Liver (tissue), 9 donors: ENCODE results near the gene COL11A2. TPM values are rescaled to one million over a fixed set of nuclear protein-coding genes. Genes with fewer than 3 reads are reported as not detected.

Experiments used
- DNase-seq: peaks from one replicate; pipeline ENCODE4 v3.0.0-alpha.2; 2017; ENCODE audit warnings: low spot score
- H3K27ac ChIP-seq, 2 donors: one replicate each; pipeline ENCODE4 v1.7.0; 2013; ENCODE audit warnings: inconsistent platforms in 2 of 2, low read length in 2 of 2, control low read depth in 1 of 2, low read depth in 1 of 2, mild to moderate bottlenecking in 1 of 2
- H3K27me3 ChIP-seq, 4 donors: one replicate each; pipeline versions ENCODE4 v1.6.1 to v1.7.0; 2013; ENCODE audit warnings: low read length in 3 of 4, inconsistent platforms in 1 of 4, mild to moderate bottlenecking in 1 of 4, moderate library complexity in 1 of 4; ENCODE audit not compliant: control insufficient read depth in 4 of 4, insufficient read depth in 4 of 4
- H3K36me3 ChIP-seq, 4 donors: one replicate each; pipeline versions ENCODE4 v1.6.1 to v1.7.0; 2013; ENCODE audit warnings: low read length in 3 of 4, mild to moderate bottlenecking in 3 of 4, low read depth in 1 of 4, moderate library complexity in 1 of 4; ENCODE audit not compliant: control insufficient read depth in 4 of 4, insufficient read depth in 3 of 4
- H3K4me1 ChIP-seq, 4 donors: one replicate each; pipeline versions ENCODE4 v1.6.1 to v1.7.0; 2013; ENCODE audit warnings: low read length in 3 of 4, mild to moderate bottlenecking in 3 of 4, moderate library complexity in 1 of 4; ENCODE audit not compliant: control insufficient read depth in 4 of 4, insufficient read depth in 4 of 4
- H3K4me3 ChIP-seq, 3 donors: one replicate each; pipeline versions ENCODE4 v1.6.1 to v1.7.0; 2013; ENCODE audit warnings: low read length in 3 of 3, control low read depth in 1 of 3, low read depth in 1 of 3, mild to moderate bottlenecking in 1 of 3
- H3K9ac ChIP-seq, 2 donors: one replicate each; pipeline ENCODE4 v1.7.0; 2013; ENCODE audit warnings: low read length in 2 of 2, mild to moderate bottlenecking in 2 of 2, moderate library complexity in 2 of 2, control low read depth in 1 of 2, low read depth in 1 of 2
- H3K9me3 ChIP-seq, 4 donors: one replicate each; pipeline versions ENCODE4 v1.6.1 to v1.7.0; 2013; ENCODE audit warnings: low read length in 3 of 4; ENCODE audit not compliant: control insufficient read depth in 4 of 4
- CTCF ChIP-seq: fragments of 150-350 bp; IDR thresholded peaks from 2 replicates; pipeline ENCODE4 v1.5.1; 2017; ENCODE audit warnings: improper control_type of control experiment, low read depth, low read length; ENCODE audit not compliant: missing input control
- EGR1 ChIP-seq, 2 donors: IDR thresholded peaks; 2 replicates each; pipeline ENCODE4 v1.6.1; 2016 to 2018; ENCODE audit warnings: antibody characterized with exemption in 2 of 2, low read depth in 2 of 2
- FOXA1 ChIP-seq: IDR thresholded peaks from 2 replicates; pipeline ENCODE4 v1.6.1; 2016; ENCODE audit warnings: antibody characterized with exemption
- FOXA2 ChIP-seq: IDR thresholded peaks from 2 replicates; pipeline ENCODE4 v1.6.1; 2016; ENCODE audit warnings: antibody characterized with exemption
- GABPA ChIP-seq, 2 donors: IDR thresholded peaks in 1 of 2; conservative IDR thresholded peaks in 1 of 2; 2 replicates each; pipeline ENCODE4 v1.6.1; 2016; ENCODE audit warnings: antibody characterized with exemption in 2 of 2, mild to moderate bottlenecking in 1 of 2, moderate library complexity in 1 of 2
- HNF4A ChIP-seq, 2 donors: conservative IDR thresholded peaks; 2 replicates each; pipeline ENCODE4 v1.6.1; 2016; ENCODE audit warnings: antibody characterized with exemption in 2 of 2, mild to moderate bottlenecking in 2 of 2
- HNF4G ChIP-seq: IDR thresholded peaks from 2 replicates; pipeline ENCODE4 v1.6.1; 2016; ENCODE audit warnings: antibody characterized with exemption
- JUND ChIP-seq, 2 donors: IDR thresholded peaks; 2 replicates each; pipeline ENCODE4 v1.6.1; 2016; ENCODE audit warnings: antibody characterized with exemption in 2 of 2
- MAX ChIP-seq: IDR thresholded peaks from 2 replicates; pipeline ENCODE4 v1.6.1; 2016; ENCODE audit warnings: antibody characterized with exemption
- NR2F2 ChIP-seq: IDR thresholded peaks from 2 replicates; pipeline ENCODE4 v1.6.1; 2016; ENCODE audit warnings: antibody characterized with exemption
- RAD21 ChIP-seq, 2 donors: IDR thresholded peaks; 2 replicates each; pipeline ENCODE4 v1.6.1; 2016; ENCODE audit warnings: antibody characterized with exemption in 2 of 2, mild to moderate bottlenecking in 2 of 2
- REST ChIP-seq: IDR thresholded peaks from 2 replicates; pipeline ENCODE4 v1.6.1; 2016; ENCODE audit warnings: antibody characterized with exemption, mild to moderate bottlenecking
- RXRA ChIP-seq, 2 donors: IDR thresholded peaks; 2 replicates each; pipeline ENCODE4 v1.6.1; 2017 to 2018; ENCODE audit warnings: antibody characterized with exemption in 2 of 2, mild to moderate bottlenecking in 1 of 2
- SP1 ChIP-seq: IDR thresholded peaks from 2 replicates; pipeline ENCODE4 v1.6.1; 2018; ENCODE audit warnings: antibody characterized with exemption, mild to moderate bottlenecking
- TAF1 ChIP-seq: conservative IDR thresholded peaks from 2 replicates; pipeline ENCODE4 v1.6.1; 2016; ENCODE audit warnings: antibody characterized with exemption, mild to moderate bottlenecking
- YY1 ChIP-seq: IDR thresholded peaks from 2 replicates; pipeline ENCODE4 v1.6.1; 2016; ENCODE audit warnings: antibody characterized with exemption, mild to moderate bottlenecking
- ZBTB33 ChIP-seq: IDR thresholded peaks from 2 replicates; pipeline ENCODE4 v1.6.1; 2016; ENCODE audit warnings: antibody characterized with exemption
- WGBS: extraction: QIAGEN DNeasy Blood & Tissue Kit; methylation state at CpG from one replicate; pipeline ENCODE4 v1.1.7; 2013; 5-methylcytosine and 5-hydroxymethylcytosine counted together
- polyA plus RNA-seq, 2 donors: library from polyadenylated mRNA; stranded (reverse) in 1 of 2; unstranded in 1 of 2; fragments of 200-250 nt in 1 of 2; fragments of >200 nt in 1 of 2; fragmentation: Nextera tagmentation in 1 of 2; extraction: Ambion mirVana in 1 of 2; gene quantifications; one replicate each; pipeline versions ENCODE4 v1.2.1 to v1.2.3, GENCODE V29; 2013 to 2015
- total RNA-seq, 2 donors: library from RNA; depleted of rRNA; stranded (reverse); fragments of >200 nt; gene quantifications; one replicate each; pipeline ENCODE4 v1.2.3, GENCODE V29; 2014
- donor health status: healthy.
- donor health status: healthy.
- donor health status: healthy.
- donor health status: healthy.
- donor health status: healthy.

COL11A2 gene
- total and polyA plus RNA-seq, 4 donors: 0.15 to 0.59 (median 0.27) TPM

GRCh38 chr6:33211666-33212422 is 19.6 kb upstream of the COL11A2 start:
- Histone ChIP-seq H3K9me3 (no peaks in the 10 kb centered on the region), H3K4me3 (no peak overlapping the region), H3K9ac (no peak overlapping the region), H3K27me3 (no peaks in the 10 kb centered on the region), H3K4me1 (peaks cover 3 to 25% (median 16%) of the 10 kb centered on the region in 4 donors), H3K27ac (no peak overlapping the region), H3K36me3 (peaks cover 0 to 17% (median 7%) of the 10 kb centered on the region in 4 donors)
- no peak for DNase-seq
- 91% methylated on average over 18 of the region's 18 CpGs for WGBS
- TF ChIP-seq REST (no peak), NR2F2 (no peak), RXRA (IDR thresholded peaks at IDR 0.05) (no peak), EGR1 (IDR thresholded peaks at IDR 0.05; ENCODE audit: low read depth in 2 of 2) (no peak), ZBTB33 (no peak), SP1 (no peak), CTCF (no peak), YY1 (no peak), JUND (IDR thresholded peaks at IDR 0.05) (no peak), FOXA2 (no peak), RAD21 (IDR thresholded peaks at IDR 0.05) (no peak), GABPA (IDR thresholded peaks at IDR 0.05 in 1 of 2, conservative IDR thresholded peaks at IDR 0.05 in 1 of 2) (no peak), HNF4G (no peak), HNF4A (conservative IDR thresholded peaks at IDR 0.05) (no peak), TAF1 (no peak), MAX (no peak), FOXA1 (no peak)
